GF-D8 (cell line): Measurements from ENCODE around the gene EPHA5.

Source experiments
- DNase-seq: peaks from one replicate; lab custom pipeline; 2025; lab: John Stamatoyannopoulos, UW

EPHA5 gene

DNA sequence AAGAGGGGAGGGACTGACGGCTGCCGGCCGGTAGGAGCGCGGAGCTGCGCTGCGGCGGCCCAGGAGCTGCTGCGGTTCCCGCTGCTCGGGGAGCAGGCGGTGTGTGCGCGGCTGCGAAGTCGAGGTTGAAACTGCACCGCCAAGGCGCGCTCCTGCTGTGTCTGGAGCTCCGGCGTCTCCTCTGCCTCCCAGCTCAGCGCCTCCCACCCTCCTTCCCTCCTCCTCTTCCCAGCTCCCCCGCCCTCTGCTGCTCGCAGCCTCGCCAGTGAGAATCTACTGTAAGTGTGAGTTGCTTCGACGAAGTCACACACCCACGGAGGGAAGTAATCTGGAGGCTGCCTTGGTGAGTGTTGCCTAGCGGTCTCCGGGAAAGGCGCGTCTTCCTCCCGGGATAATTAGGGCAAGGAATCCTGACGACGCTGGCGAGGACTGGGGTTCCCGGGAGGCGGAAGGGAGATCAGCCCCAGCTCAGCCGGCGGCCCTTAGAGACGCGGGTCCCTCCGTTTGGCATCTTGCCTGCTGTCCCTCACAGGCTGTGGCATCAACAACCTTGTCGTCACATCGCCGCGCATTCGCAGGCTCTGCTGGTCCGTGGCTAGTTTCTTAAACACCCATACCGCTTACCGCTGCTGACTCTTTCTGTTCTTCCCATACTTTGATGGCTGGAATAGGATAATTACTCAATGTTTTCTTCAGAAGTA, at the start of gene EPHA5:
Gene EPHA5, minus strand, starts transcription at position 159 of the 701 bp plus-strand sequence. CDS start 747 bp downstream, outside the sequence.
- no peak for DNase-seq

DNA sequence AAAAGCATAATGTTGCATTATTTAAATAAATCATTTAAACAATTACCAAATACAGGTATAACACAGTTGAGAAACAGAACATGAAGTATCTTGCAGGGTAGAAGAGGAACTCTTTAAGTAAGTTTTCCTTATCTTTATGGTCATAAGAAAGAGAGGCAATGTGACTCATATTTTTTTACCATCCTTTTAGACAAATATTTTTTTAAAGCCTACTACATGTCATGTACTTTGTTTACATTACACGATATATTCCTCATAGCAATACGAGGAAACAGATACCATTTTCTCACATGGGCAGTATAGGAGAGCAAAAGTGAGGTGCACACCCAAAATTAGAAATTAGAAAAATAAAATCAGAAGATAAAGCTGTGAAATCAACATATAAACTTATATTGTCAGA, 49.3 kb upstream of the EPHA5 start:
- DNase-seq: no peak

GRCh38 chr4:65698631-65699030, 28.3 kb upstream of the EPHA5 start:
- no peak for DNase-seq

DNA sequence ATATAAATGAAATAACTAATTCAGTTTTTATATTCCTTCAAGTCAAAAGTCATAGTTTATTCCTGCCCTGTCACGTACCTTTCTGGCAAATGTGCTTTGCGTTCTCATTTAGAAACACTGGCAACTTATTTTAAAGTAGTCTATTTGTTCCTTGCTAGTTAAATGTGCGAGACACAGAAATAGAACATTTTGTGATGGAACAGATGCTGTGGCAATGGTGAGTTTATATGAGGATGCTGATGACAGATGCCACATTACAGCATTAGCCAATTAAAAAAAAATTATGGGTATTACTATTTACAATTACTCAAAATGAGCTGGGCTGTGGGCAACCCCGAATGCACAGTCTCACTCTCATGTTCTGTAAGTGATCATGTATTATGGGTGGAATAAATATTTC, 26.1 kb upstream of the EPHA5 start:
- no peak for DNase-seq

DNA sequence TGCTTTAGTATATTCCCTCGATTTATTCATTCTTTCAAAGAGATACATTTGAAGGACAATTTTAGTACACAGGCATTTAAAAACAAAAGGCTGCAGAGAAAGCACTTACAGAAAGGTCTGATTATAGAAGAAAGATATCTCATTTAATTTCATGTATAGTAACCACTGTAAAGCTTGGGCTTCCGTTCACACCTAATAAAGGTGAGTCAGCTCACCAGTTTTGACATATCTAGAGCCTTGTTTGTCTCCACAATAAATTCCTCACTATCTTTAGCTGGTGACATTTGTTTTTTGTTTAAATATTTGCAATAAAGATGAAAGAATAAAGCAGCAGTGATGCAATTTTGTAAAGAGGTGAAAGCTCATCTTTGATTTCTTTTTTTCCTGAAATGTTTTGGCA, 1.1 kb upstream of the EPHA5 start:
- no peak for DNase-seq

GRCh38 chr4:65670020-65670330, 314 bp downstream of the EPHA5 start:
- DNase-seq: no peak

DNA sequence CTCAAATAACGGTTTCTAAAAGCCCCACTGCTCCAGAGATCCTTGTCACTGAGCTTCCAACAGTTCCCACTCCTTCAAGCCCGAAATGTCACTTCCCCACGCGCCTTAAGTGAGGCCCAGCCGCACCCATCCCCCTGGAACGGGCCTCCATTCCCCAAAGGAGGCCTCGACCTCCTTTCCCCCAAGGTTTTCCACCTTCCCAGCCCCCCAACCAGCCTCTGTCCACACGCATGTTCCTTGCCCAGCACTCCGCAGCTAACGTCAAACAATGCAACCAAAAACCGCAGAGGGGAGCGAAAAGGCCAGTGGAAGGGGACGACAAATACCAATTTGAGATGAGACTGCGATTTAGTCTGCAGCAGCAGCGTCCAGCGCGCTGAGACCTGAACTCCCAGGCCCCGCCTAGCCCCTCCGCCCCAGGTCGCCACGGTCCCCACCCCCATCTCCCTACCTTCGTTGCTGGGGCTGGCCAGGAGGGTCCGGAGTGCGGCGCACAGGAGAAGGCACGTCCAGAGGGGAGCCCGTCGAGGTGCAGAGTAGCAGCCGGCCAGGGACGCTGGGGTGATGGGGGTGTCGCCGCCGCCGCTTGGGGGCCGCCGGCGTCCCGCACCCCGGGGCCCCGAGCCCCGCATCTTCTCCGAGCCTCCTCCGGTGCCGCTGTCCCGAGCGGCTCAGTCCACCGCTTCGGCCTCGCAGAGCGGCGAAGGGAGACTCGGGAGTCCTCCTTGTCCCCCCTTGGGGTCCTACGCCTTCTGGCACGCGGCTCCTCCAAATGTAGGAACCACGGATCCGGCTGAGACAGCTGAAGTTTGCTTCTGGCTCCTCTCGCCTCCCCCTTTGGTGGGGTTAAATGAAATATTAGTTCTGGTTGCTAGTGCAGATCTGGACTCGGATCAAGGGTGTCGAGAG, 924 bp downstream of the EPHA5 start:
- no peak for DNase-seq

DNA sequence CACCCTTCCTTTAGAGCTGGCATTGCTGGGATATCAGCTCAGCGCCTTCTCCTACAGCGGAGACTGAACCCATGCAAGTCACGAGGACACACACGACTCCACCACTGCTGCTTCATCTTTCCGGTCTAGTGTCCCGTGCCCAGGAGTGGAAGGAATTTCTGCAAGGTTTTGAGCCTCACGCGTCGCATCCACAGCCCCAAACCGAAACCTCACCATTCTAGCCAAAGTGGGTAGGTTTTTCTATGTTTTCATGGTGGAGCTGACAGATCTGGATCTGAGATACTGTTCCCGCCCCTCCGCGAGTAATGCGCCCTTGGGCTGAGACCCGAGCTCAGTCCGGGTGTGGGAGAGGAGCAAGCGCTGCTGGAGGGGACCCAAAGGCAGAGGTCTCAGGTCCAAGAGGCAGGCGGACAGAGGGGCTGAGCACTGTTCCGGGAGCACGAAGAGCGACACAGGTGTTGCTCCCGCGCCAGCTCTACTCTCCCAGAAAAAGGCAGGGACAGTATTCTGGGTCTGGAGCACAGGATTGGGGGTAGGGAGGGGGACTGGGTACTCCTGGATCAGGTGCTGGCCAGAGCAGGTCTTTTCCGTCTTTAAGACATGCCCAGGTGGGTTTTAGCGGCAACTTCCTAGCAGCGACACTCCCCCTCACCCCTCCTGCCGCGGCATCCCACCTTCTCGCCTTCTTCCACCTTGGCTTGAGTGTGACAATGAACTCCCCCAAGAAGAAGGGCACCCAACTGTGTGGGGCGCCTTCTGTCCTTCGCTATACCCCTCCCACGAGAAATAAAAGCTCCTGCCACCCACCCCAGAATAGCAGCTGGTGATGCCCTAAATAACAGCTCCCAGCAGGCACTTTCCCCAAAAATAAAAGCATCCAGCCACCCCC, 1.8 kb downstream of the EPHA5 start:
- DNase-seq: no peak

GRCh38 chr4:65667506-65668041, 2.7 kb downstream of the EPHA5 start:
- no peak for DNase-seq

GRCh38 chr4:65665771-65666523, 4.3 kb downstream of the EPHA5 start:
- DNase-seq: no peak

DNA sequence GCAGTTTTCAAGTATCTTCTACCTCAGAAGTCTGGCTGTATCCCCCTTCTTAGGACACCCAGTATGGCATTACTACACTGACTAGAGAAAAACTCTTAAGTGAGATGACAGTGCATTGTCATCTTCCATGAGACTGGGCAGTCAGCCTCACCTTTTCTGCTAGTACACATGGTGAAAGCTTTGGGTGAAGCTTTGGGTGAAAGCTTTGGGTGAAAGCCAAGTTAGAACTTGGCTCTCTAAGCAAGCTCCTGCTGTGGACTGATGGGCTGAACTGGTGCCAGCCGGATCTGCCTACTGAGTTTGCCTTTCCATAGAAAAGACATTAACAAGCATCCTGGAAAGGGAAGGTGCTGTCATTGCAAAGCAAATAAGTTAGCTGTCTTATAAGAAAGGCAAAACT, 8.8 kb downstream of the EPHA5 start:
- no peak for DNase-seq

- no peak for DNase-seq
These were observed 12.2 kb downstream of the EPHA5 start for GRCh38 chr4:65658117-65658516.

DNA sequence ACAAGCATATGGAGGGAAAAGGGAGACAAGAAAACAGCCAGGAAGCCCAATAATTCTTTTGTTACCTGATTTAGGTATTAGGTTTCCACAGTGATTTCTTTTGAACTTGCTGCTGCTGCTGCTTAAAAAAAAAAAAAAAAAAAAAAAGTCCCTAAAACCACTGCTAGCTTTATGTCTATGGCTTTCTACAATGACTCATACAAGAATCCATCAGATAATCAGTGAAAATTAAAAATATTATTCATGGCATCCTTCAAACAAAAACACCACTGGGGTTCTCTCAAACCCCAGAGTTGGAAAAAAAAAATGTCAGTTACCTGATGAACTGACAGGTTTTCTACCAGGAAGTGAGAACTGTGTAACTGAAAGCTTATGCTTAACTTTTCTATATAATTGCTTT, 14.3 kb downstream of the EPHA5 start:
- no peak for DNase-seq

- DNase-seq: no peak
These were observed 15.3 kb downstream of the EPHA5 start for GRCh38 chr4:65654976-65655375.

GRCh38 chr4:65653740-65654361, 16.4 kb downstream of the EPHA5 start:
- no peak for DNase-seq

GRCh38 chr4:65651751-65652150, 18.5 kb downstream of the EPHA5 start:
- no peak for DNase-seq

- DNase-seq: no peak
These were observed 19.3 kb downstream of the EPHA5 start for GRCh38 chr4:65651031-65651430.

GRCh38 chr4:65646136-65646535, 24.2 kb downstream of the EPHA5 start:
- DNase-seq: no peak

DNA sequence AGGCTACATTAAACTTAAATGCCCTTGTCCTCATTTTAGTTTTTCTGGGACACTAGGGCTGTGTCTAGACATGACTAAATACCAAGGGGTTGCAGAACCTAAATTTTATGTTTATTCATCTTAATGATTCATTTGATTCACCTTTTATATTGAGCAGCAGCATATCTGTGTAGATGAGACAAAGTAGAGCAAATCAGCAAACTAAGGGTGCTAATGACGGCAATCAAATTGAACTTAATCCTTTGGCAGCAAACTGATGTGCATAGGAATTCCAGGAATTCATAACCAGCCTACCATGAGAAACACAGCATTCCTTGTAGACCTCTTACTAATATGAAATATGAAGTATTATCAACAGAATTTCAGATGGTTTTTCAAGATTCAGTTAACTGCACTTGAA, 25.1 kb downstream of the EPHA5 start:
- DNase-seq: no peak

DNA sequence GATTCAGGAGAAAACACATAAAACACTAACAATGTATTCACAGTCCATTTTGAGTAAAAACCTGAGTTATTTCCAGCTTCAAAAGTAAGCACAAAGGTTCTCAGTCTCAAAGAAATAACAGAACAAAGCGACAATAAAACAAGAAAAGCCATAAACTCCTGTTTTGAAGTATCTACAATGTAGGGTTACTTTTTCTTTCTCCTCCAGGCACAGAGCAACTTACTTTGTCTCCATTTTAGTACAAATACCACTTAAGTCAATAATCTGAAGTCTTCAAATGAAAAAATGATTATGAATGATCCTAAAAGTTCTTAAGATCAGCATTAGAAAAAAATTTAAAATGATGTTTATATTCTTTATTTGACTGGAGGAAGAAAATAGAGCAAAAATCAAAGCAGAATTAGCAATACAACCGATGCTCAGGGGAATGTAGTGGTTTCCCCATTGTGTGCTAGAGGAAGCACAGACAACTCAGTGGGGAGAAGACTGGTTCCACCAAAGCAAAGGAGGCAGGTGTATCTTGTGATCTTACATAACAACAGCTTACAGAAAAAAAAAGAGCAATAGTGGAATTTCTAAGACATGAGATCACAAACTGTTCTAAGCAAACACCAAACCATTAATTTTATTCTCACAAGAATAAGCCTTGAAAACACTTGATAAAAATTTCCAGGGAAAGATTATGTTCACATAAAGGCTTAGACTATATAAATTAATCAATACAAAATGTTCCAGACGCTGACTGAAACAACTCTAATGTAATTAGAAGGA, 35.1 kb downstream of the EPHA5 start:
- no peak for DNase-seq
